ENCODE measurements around the gene TMEM100.

DNA sequence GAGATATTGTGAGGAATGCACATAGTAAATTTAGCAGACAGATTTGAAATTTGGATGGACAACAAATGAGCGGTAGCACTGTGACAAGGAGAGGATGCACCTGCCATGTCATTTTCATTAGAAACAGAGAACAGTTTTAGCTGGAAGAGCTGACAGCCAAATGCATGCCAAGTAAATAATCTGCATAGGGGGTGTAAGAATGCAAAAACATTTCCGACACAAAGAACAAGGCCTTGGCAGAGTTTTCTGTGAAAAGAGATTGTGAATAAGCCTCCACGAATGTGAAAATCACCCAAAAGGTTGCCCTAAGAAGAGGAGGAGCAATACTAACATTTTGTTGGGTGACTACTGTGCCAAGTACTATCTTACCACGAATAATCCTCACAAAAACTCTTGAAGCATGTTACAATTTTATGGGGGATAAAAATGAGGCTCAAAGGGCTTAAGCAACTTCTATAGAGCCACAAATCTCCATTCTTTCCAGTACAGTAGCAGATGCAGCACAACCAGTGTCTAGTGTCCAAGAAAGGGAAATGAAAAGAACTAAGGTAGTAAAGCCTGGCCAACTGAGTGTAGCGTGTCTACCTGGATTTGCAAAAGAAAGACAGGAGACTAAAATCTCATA is 28.3 kb downstream of the TMEM100 start:
- TF ChIP-seq, protein P1, sequence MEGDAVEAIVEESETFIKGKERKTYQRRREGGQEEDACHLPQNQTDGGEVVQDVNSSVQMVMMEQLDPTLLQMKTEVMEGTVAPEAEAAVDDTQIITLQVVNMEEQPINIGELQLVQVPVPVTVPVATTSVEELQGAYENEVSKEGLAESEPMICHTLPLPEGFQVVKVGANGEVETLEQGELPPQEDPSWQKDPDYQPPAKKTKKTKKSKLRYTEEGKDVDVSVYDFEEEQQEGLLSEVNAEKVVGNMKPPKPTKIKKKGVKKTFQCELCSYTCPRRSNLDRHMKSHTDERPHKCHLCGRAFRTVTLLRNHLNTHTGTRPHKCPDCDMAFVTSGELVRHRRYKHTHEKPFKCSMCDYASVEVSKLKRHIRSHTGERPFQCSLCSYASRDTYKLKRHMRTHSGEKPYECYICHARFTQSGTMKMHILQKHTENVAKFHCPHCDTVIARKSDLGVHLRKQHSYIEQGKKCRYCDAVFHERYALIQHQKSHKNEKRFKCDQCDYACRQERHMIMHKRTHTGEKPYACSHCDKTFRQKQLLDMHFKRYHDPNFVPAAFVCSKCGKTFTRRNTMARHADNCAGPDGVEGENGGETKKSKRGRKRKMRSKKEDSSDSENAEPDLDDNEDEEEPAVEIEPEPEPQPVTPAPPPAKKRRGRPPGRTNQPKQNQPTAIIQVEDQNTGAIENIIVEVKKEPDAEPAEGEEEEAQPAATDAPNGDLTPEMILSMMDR (IDR thresholded peaks at IDR 0.05) = no peak
- TF ChIP-seq POLR2A (IDR thresholded peaks at IDR 0.05) = no peak

All from body of pancreas (tissue), 4 donors.